Spinal cord (tissue), 10 donors: ENCODE measurements around the gene ZNF724. TPM values are rescaled to one million over a fixed set of nuclear protein-coding genes. Genes with fewer than 3 reads are reported as not detected.
"Not testable (repeated sequence)": the region's sequence is repeated elsewhere in the genome, so short reads cannot be mapped to it uniquely, and the experiment has no call there.

ENCODE experiments used
- DNase-seq, 6 donors: peaks; one replicate each; pipeline versions ENCODE4 v3.0.0 to v3.0.0-alpha.2; 2013 to 2015; ENCODE audit warnings: low spot score in 6 of 6, low read depth in 4 of 6
- H3K27ac ChIP-seq: one replicate; pipeline ENCODE4 v1.5.1; 2013; ENCODE audit warnings: low read depth, low read length, control low read depth
- H3K27me3 ChIP-seq: one replicate; pipeline ENCODE4 v1.6.1; 2013; ENCODE audit warnings: low read length; ENCODE audit not compliant: control insufficient read depth, insufficient read depth
- H3K36me3 ChIP-seq: one replicate; pipeline ENCODE4 v1.6.1; 2013; ENCODE audit warnings: low read length; ENCODE audit not compliant: control insufficient read depth, insufficient read depth
- H3K4me1 ChIP-seq: one replicate; pipeline ENCODE4 v1.6.1; 2013; ENCODE audit warnings: low read length; ENCODE audit not compliant: control insufficient read depth, insufficient read depth
- H3K4me3 ChIP-seq: one replicate; pipeline ENCODE4 v1.5.1; 2013; ENCODE audit warnings: low read depth, low read length, control low read depth
- H3K9me3 ChIP-seq: one replicate; pipeline ENCODE4 v1.6.1; 2013; ENCODE audit warnings: low read length; ENCODE audit not compliant: control insufficient read depth, insufficient read depth
- WGBS: methylation state at CpG from one replicate; pipeline ENCODE4 v1.1.5; 2013; ENCODE audit warnings: missing lambda C conversion rate; ENCODE audit not compliant: insufficient coverage; 5-methylcytosine and 5-hydroxymethylcytosine counted together
- polyA plus RNA-seq, 2 donors: library from polyadenylated mRNA; unstranded; fragments of 120-200 nt; gene quantifications; one replicate each; pipeline ENCODE4 v1.2.1, GENCODE V29; 2013; ENCODE audit not compliant: insufficient read length in 2 of 2
- total RNA-seq, 2 donors: library from RNA; depleted of rRNA in 1 of 2; stranded (reverse); fragments of 120-200 nt in 1 of 2; fragments of >200 nt in 1 of 2; gene quantifications; one replicate each; pipeline versions ENCODE4 v1.2.3 to v1.2.4, GENCODE V29; 2013 to 2014
- donor health status: healthy.

The ZNF724 gene
- total and polyA plus RNA-seq, 4 donors: 3.8 to 13.3 (median 6.6) TPM

DNA sequence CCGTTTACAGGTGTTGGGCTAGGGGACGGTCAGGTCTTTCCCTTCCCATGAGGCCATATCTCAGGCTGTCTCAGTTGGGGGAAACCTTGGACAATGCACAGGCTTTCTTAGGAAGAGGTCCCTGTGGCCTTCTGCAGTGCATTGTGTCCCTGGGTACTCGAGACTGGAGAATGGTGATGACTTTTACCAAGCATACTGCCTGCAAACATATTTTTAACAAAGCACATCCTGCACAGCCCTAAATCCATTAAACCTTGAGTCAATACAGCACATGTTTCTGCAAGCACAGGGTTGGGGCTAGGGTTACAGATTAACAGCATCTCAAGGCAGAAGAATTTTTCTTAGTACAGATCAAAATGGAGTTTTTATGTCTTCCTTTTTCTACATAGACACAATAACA, 27.9 kb upstream of the ZNF724 start:
- not testable (repeated sequence) for H3K4me3 ChIP-seq, DNase-seq, H3K9me3 ChIP-seq, H3K36me3 ChIP-seq, H3K27me3 ChIP-seq, H3K27ac ChIP-seq, H3K4me1 ChIP-seq
- no CpG with 5 or more reads among the region's 3 CpGs for WGBS

GRCh38 chr19:23273590-23274412, 23.6 kb upstream of the ZNF724 start:
- Histone ChIP-seq H3K36me3 (peaks cover 8% of the 10 kb centered on the region), H3K4me3 (peak overlapping the region; percentile 59), H3K9me3 (no peaks in the 10 kb centered on the region), H3K4me1 (peaks cover 3% of the 10 kb centered on the region), H3K27me3 (no peaks in the 10 kb centered on the region), H3K27ac (peak overlapping the region; percentile 67)
- WGBS: 0% methylated on average over 44 of the region's 50 CpGs
- peak; percentile 77 to 98 (median 88) for DNase-seq

GRCh38 chr19:23273022-23273589, 22.9 kb upstream of the ZNF724 start:
- DNase-seq: peak in 1 of 6 donors; percentile 23
- Histone ChIP-seq H3K36me3 (peaks cover 12% of the 10 kb centered on the region), H3K9me3 (no peaks in the 10 kb centered on the region), H3K4me3 (peak overlapping the region; percentile 59), H3K4me1 (peaks cover 3% of the 10 kb centered on the region), H3K27me3 (no peaks in the 10 kb centered on the region), H3K27ac (peak overlapping the region; percentile 67)
- 0% methylated on average over 2 of the region's 10 CpGs for WGBS

DNA sequence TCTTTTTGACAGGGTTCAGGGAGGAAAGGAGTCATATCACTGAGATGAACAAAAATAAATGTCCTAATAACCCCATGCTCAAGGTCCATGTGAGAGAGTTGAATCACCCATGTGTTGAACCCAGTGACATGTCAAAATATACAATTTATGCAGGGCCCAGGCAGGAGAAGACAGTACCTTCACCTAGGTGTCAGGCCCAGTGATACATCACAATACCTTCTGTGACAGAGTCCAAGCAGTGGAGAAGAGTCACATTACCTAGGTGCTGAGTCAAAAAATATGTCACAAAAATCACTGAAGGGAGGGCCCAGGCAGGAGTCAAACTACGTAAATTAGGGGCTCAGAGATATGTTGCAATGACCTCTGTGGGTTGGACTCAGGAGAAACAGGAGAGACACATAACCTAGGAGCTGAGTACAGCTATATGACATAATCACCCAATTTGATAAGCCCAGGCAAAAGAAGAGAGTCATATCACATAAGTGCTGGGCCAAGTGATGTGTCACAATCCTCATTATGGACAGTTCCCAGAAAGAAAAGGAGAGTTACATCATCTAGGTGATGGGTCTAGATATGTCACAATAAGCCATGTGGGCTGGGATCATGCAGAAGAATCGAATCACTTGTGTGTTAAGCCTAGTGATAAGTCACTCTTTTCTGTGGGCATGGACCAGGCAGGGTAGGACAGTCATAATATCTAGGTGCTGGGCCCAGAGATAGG, 13.8 kb upstream of the ZNF724 start:
- Histone ChIP-seq H3K27ac (no peak overlapping the region), H3K4me1 (no peaks in the 10 kb centered on the region), H3K36me3 (peaks cover 35% of the 10 kb centered on the region), H3K4me3 (no peak overlapping the region), H3K27me3 (no peaks in the 10 kb centered on the region), H3K9me3 (no peaks in the 10 kb centered on the region)
- no peak for DNase-seq
- 93% methylated on average over 2 of the region's 2 CpGs for WGBS

DNA sequence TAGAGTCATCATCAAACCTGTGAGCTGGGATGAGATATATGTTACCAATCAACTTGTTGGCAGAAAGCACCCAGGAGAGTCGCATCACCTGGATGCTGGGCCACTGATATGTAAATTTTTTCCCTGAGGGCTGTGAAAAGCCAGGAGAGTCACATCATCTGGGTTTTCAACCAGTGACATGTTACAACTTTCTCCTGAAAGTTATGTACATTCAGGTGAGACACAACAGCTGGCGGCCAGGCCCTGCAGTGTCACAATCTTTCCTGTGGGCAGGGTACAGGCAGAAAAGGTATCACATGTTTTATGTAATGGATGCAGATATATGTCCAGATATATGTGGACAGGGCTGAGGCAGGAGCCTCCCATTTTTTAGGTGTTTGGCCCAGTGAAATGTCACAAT, 13.2 kb upstream of the ZNF724 start:
- DNase-seq: no peak
- H3K27me3 ChIP-seq: no peaks in the 10 kb centered on the region
- 0% methylated on average over 1 of the region's 2 CpGs for WGBS

DNA sequence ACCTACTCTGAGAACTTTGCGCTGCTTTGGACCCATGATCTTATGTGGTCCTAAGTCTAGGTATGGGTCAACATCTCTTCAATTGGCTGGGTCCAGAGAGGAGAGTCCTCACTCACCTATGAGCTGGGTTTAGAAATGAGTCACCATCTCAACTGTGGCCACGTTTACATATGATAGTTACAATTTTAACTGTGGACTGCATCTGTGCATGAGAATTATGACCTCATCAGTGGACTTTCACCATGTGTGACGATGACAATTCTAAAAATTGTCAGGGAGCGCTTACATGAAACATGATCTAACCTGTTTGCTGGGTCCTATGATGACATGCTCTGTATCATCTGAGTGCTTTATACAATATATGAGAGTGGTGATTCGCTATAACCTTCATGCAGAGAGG, 12.7 kb upstream of the ZNF724 start:
- Histone ChIP-seq H3K4me3 (no peak overlapping the region), H3K27ac (no peak overlapping the region), H3K36me3 (peaks cover 35% of the 10 kb centered on the region), H3K4me1 (no peaks in the 10 kb centered on the region), H3K27me3 (no peaks in the 10 kb centered on the region), H3K9me3 (no peaks in the 10 kb centered on the region)
- DNase-seq: no peak
- WGBS: 100% methylated on average over 3 of the region's 5 CpGs

More for the DNA sequence above, 13.2 kb upstream of the ZNF724 start:
- H3K4me1 ChIP-seq: no peaks in the 10 kb centered on the region
- H3K27ac ChIP-seq: no peak overlapping the region
- H3K4me3 ChIP-seq: no peak overlapping the region
- H3K9me3 ChIP-seq: no peaks in the 10 kb centered on the region
- H3K36me3 ChIP-seq: peaks cover 36% of the 10 kb centered on the region

DNA sequence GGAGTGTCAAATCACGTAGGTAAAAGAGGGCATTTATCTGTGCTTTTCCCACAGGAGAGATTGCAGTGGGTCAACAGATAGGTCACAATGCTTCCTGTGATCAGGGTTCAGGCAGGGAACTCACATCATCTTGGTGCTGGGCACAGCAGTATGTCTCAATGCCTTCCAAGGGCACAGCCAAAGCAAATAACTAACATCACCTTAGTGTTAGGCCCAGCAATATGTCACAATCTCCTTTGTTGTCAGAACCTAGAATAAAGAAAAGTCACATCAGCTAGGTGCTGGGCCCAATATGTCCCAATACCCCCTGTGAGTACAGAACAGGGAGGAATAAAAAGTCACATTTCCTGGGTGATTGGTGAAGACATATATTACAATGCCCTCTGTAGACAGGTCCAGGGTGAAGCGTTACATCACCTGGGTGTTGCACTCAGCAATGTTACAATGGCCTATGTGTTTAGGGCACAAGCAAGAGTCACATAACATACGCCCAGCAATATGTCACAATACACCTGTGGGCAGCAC, 11.4 kb upstream of the ZNF724 start:
- H3K36me3 ChIP-seq: peaks cover 23% of the 10 kb centered on the region
- H3K27me3 ChIP-seq: no peaks in the 10 kb centered on the region
- DNase-seq: no peak
- no peaks in the 10 kb centered on the region for H3K4me1 ChIP-seq
- no peaks in the 10 kb centered on the region for H3K9me3 ChIP-seq
- no peak overlapping the region for H3K4me3 ChIP-seq
- WGBS: 100% methylated on average over 2 of the region's 3 CpGs
- H3K27ac ChIP-seq: no peak overlapping the region

- H3K4me1 ChIP-seq: no peaks in the 10 kb centered on the region
- no peak for DNase-seq
- H3K9me3 ChIP-seq: no peaks in the 10 kb centered on the region
- 95% methylated on average over 5 of the region's 5 CpGs for WGBS
- H3K36me3 ChIP-seq: peaks cover 19% of the 10 kb centered on the region
- no peaks in the 10 kb centered on the region for H3K27me3 ChIP-seq
- no peak overlapping the region for H3K27ac ChIP-seq
- H3K4me3 ChIP-seq: no peak overlapping the region
Observed at GRCh38 chr19:23260956-23261355, 10.8 kb upstream of the ZNF724 start.

DNA sequence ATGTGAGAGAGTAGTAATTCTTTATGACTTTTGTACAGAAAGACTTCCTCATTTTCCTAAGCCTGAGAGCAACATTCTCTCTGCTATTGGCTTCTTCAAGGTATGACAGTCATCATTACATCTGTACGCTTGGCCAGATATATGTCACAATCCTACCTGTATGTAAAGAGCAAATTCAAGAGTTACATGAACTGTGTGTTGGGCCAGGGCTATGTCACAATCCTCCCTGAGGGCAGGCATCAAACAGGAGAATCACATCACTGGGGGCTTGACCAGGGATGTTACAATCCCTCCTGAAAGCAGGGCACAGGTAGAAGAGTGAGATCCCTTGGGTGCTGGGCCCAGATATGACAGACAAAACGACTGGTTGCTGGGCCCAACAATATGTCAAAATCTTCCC, 9.8 kb upstream of the ZNF724 start:
- no peak for DNase-seq
- Histone ChIP-seq H3K27me3 (no peaks in the 10 kb centered on the region), H3K4me3 (no peak overlapping the region), H3K36me3 (peaks cover 16% of the 10 kb centered on the region), H3K9me3 (no peaks in the 10 kb centered on the region), H3K4me1 (no peaks in the 10 kb centered on the region), H3K27ac (no peak overlapping the region)
- WGBS: 100% methylated on average over 1 of the region's 2 CpGs
